OCI-LY7 (cell line): ENCODE measurements around the gene C10orf62. TPM values are rescaled to one million over a fixed set of nuclear protein-coding genes. Genes with fewer than 3 reads are reported as not detected.

ENCODE experiments used
- BruUV-seq: library from RNA; stranded (reverse); fragments of 400-500 nt; replicated peaks from 2 replicates; lab custom pipeline; 2021; lab: Mats Ljungman, UMichigan
- CTCF ChIA-PET: fragments of 300-600 bp; sonication (Branson Sonifier 250); formaldehyde crosslinking; loops from one replicate; lab custom pipeline; 2022; ENCODE audit warnings: antibody characterized with exemption; ENCODE audit not compliant: unreplicated experiment; lab: Charles Lee
- POLR2A ChIA-PET: fragments of 300-600 bp; sonication (Branson Sonifier 250); formaldehyde crosslinking; loops from one replicate; lab custom pipeline; 2022; ENCODE audit warnings: antibody characterized with exemption; lab: Charles Lee
- DNase-seq: peaks from one replicate; pipeline ENCODE4 v3.0.0-alpha.2; 2015; ENCODE audit warnings: low spot score
- H2AFZ ChIP-seq: fragments of 200-600 bp; sonication (generic), shearing (Covaris generic); 2 replicates; pipeline ENCODE4 v1.6.1; 2014; ENCODE audit warnings: mild to moderate bottlenecking, antibody characterized with exemption, low read length, moderate library complexity
- H3K27ac ChIP-seq: fragments of 200-600 bp; sonication (generic); 2 replicates; pipeline ENCODE4 v1.5.1; 2014; ENCODE audit warnings: mixed run types, low read depth, mild to moderate bottlenecking, moderate library complexity, low read length, inconsistent platforms; ENCODE audit not compliant: poor library complexity, severe bottlenecking
- H3K36me3 ChIP-seq: fragments of 200-600 bp; sonication (generic); 2 replicates; pipeline ENCODE4 v1.6.1; 2014; ENCODE audit warnings: mild to moderate bottlenecking, antibody characterized with exemption, low read length, moderate library complexity, mixed read lengths; ENCODE audit not compliant: insufficient read depth
- H3K4me1 ChIP-seq: fragments of 200-600 bp; sonication (generic); 2 replicates; pipeline ENCODE4 v1.5.1; 2014; ENCODE audit warnings: mild to moderate bottlenecking, low read length; ENCODE audit not compliant: insufficient read depth, poor library complexity, severe bottlenecking
- H3K4me2 ChIP-seq: fragments of 200-600 bp; sonication (generic); 2 replicates; pipeline ENCODE4 v1.6.1; 2014; ENCODE audit warnings: mild to moderate bottlenecking, low read length
- H3K4me3 ChIP-seq: fragments of 200-600 bp; sonication (generic); 2 replicates; pipeline ENCODE4 v1.5.1; 2014; ENCODE audit warnings: mild to moderate bottlenecking, low read depth, low read length; ENCODE audit not compliant: poor library complexity, severe bottlenecking
- H3K79me2 ChIP-seq: fragments of 200-600 bp; sonication (generic); 2 replicates; pipeline ENCODE4 v1.6.1; 2016; ENCODE audit warnings: low read depth, mild to moderate bottlenecking, low read length, moderate library complexity, mixed read lengths; ENCODE audit not compliant: insufficient read depth
- H3K9me2 ChIP-seq: fragments of 200-600 bp; sonication (generic); 2 replicates; pipeline ENCODE4 v1.6.1; 2016; ENCODE audit warnings: mild to moderate bottlenecking, low read length, mixed read lengths; ENCODE audit not compliant: insufficient read depth
- H3K9me3 ChIP-seq: fragments of 200-600 bp; sonication (generic); 2 replicates; pipeline ENCODE4 v1.6.1; 2014; ENCODE audit warnings: mild to moderate bottlenecking, mixed run types, low read length, mixed read lengths
- H4K20me1 ChIP-seq: fragments of 200-600 bp; sonication (generic); 2 replicates; pipeline ENCODE4 v1.6.1; 2014; ENCODE audit warnings: mild to moderate bottlenecking, antibody characterized with exemption, low read length, moderate library complexity, mixed read lengths; ENCODE audit not compliant: insufficient read depth
- CTCF ChIP-seq: fragments of 200-600 bp; sonication (generic); conservative IDR thresholded peaks from 2 replicates; pipeline ENCODE4 v1.5.1; 2014; ENCODE audit warnings: mild to moderate bottlenecking, antibody characterized with exemption, low read length, moderate library complexity, mixed read lengths
- EZH2phosphoT487 ChIP-seq: fragments of 200-600 bp; sonication (generic); IDR thresholded peaks from 2 replicates; pipeline ENCODE4 v1.6.1; 2018; ENCODE audit warnings: low read depth, borderline replicate concordance, mild to moderate bottlenecking, mixed run types, antibody characterized with exemption, low read length, moderate library complexity, mixed read lengths
- intact Hi-C: fragments of 100-400 bp; cut with micrococcal nuclease; formaldehyde crosslinking; loops from one replicate; pipeline ENCODE4 v1.10.0; 2022; ENCODE audit not compliant: unreplicated experiment
- total RNA-seq, 2 experiments: library from RNA; depleted of rRNA in 1 of 2; stranded (reverse); fragments of >200 nt in 1 of 2; shearing (Covaris generic) in 1 of 2; gene quantifications; 2 replicates each; pipeline ENCODE4 v1.2.3, GENCODE V29; 2014 to 2022

Gene C10orf62
- total RNA-seq, 2 experiments from 2014 or later = not detected

GRCh38 chr10:97584798-97585438 is 4.6 kb upstream of the C10orf62 start:
- H3K36me3 ChIP-seq = no peaks in the 10 kb centered on the region
- H3K4me2 ChIP-seq = no peak overlapping the region
- DNase-seq = no peak
- no peaks in the 10 kb centered on the region for H3K79me2 ChIP-seq
- ChIA-PET POLR2A (no interaction called here), CTCF (no interaction called here)
- intact Hi-C loops = no loop called here
- no peaks in the 10 kb centered on the region for H4K20me1 ChIP-seq
- H3K4me3 ChIP-seq = no peak overlapping the region
- H3K9me3 ChIP-seq = no peaks in the 10 kb centered on the region
- H2AFZ ChIP-seq = no peak overlapping the region
- H3K4me1 ChIP-seq = no peaks in the 10 kb centered on the region
- H3K27ac ChIP-seq = no peak overlapping the region
- no peaks in the 10 kb centered on the region for H3K9me2 ChIP-seq
- no peak for TF ChIP-seq EZH2phosphoT487
- no peak for TF ChIP-seq CTCF
- no TSS peak for BruUV-seq

- Histone ChIP-seq H3K27ac (no peak overlapping the region), H3K4me2 (no peak overlapping the region), H3K36me3 (no peaks in the 10 kb centered on the region), H3K4me3 (no peak overlapping the region), H3K79me2 (no peaks in the 10 kb centered on the region), H4K20me1 (no peaks in the 10 kb centered on the region), H3K9me3 (no peaks in the 10 kb centered on the region), H3K9me2 (no peaks in the 10 kb centered on the region), H2AFZ (no peak overlapping the region), H3K4me1 (no peaks in the 10 kb centered on the region)
- no TSS peak for BruUV-seq
- DNase-seq = no peak
- ChIA-PET POLR2A (no interaction called here), CTCF (no interaction called here)
- TF ChIP-seq CTCF = no peak
- no peak for TF ChIP-seq EZH2phosphoT487
- intact Hi-C loops = no loop called here
Measured at GRCh38 chr10:97585439-97585811, 4.1 kb upstream of the C10orf62 start.

- Histone ChIP-seq H3K9me3 (no peaks in the 10 kb centered on the region), H3K4me1 (peaks cover 15% of the 10 kb centered on the region), H3K27ac (no peak overlapping the region), H3K4me3 (no peak overlapping the region), H3K79me2 (no peaks in the 10 kb centered on the region), H3K36me3 (no peaks in the 10 kb centered on the region), H4K20me1 (no peaks in the 10 kb centered on the region), H2AFZ (0 out of 2 replicates have a peak overlapping the region, but pooled peaks have one; percentile 21), H3K4me2 (no peak overlapping the region), H3K9me2 (no peaks in the 10 kb centered on the region)
- TF ChIP-seq EZH2phosphoT487 (no peak), CTCF (no peak)
- ChIA-PET CTCF (no interaction called here), POLR2A (interaction anchor here (0.7 kb wide), 1 partner anchor 41 kb away, joined by 3 read pairs; no protein-coding TSS in a partner anchor)
- no TSS peak for BruUV-seq
- DNase-seq = no peak
- intact Hi-C loops = no loop called here
Measured at GRCh38 chr10:97587183-97587582, 2.3 kb upstream of the C10orf62 start.
